Spinal cord (tissue), 10 donors: ENCODE data around the gene LRMDA. TPM values are rescaled to one million over a fixed set of nuclear protein-coding genes. Genes with fewer than 3 reads are reported as not detected.
A peak's percentile ranks its signal among the peaks of the same experiment; 100 is the strongest.

ENCODE experiments used
- DNase-seq, 6 donors: peaks; one replicate each; pipeline versions ENCODE4 v3.0.0 to v3.0.0-alpha.2; 2013 to 2015; ENCODE audit warnings: low spot score in 6 of 6, low read depth in 4 of 6
- H3K27ac ChIP-seq: one replicate; pipeline ENCODE4 v1.5.1; 2013; ENCODE audit warnings: low read depth, low read length, control low read depth
- H3K27me3 ChIP-seq: one replicate; pipeline ENCODE4 v1.6.1; 2013; ENCODE audit warnings: low read length; ENCODE audit not compliant: control insufficient read depth, insufficient read depth
- H3K36me3 ChIP-seq: one replicate; pipeline ENCODE4 v1.6.1; 2013; ENCODE audit warnings: low read length; ENCODE audit not compliant: control insufficient read depth, insufficient read depth
- H3K4me1 ChIP-seq: one replicate; pipeline ENCODE4 v1.6.1; 2013; ENCODE audit warnings: low read length; ENCODE audit not compliant: control insufficient read depth, insufficient read depth
- H3K4me3 ChIP-seq: one replicate; pipeline ENCODE4 v1.5.1; 2013; ENCODE audit warnings: low read depth, low read length, control low read depth
- H3K9me3 ChIP-seq: one replicate; pipeline ENCODE4 v1.6.1; 2013; ENCODE audit warnings: low read length; ENCODE audit not compliant: control insufficient read depth, insufficient read depth
- WGBS: methylation state at CpG from one replicate; pipeline ENCODE4 v1.1.5; 2013; ENCODE audit warnings: missing lambda C conversion rate; ENCODE audit not compliant: insufficient coverage; 5-methylcytosine and 5-hydroxymethylcytosine counted together
- polyA plus RNA-seq, 2 donors: library from polyadenylated mRNA; unstranded; fragments of 120-200 nt; gene quantifications; one replicate each; pipeline ENCODE4 v1.2.1, GENCODE V29; 2013; ENCODE audit not compliant: insufficient read length in 2 of 2
- total RNA-seq, 2 donors: library from RNA; depleted of rRNA in 1 of 2; stranded (reverse); fragments of 120-200 nt in 1 of 2; fragments of >200 nt in 1 of 2; gene quantifications; one replicate each; pipeline versions ENCODE4 v1.2.3 to v1.2.4, GENCODE V29; 2013 to 2014
- donor health status: healthy.

The LRMDA gene
- total and polyA plus RNA-seq, 4 donors, result 5.6 to 9.9 (median 7.2) TPM

DNA sequence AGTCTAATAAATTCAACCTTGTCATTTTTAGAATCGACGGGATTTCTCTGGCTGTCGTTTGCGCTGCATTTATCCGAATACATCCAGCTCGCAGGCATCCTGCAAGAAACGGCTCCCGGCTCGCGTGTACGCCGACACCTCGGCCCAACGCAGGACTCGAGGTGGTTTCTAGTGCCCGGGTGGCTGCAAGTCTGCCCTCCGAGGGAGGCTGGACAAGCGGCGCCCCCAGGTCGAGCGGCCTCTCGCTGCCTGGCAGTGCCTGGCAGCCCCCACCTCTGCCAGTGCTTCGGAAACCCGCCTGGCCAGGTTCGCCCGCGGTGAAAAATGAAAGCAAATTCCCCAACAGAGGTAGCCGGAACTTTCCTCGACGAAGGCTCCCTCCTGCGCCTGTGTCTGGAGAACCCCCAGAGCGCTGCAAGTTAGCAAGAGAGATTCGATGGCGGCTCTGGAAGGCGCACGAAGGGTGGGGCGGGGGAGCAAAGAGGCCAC lies 24.2 kb upstream of the LRMDA start:
- 31% methylated on average over 37 of the region's 37 CpGs for WGBS
- Histone ChIP-seq H3K4me3 (peak overlapping the region; percentile 88), H3K27ac (peak overlapping the region; percentile 91), H3K36me3 (peaks cover 8% of the 10 kb centered on the region), H3K4me1 (peaks cover 70% of the 10 kb centered on the region), H3K27me3 (peaks cover 64% of the 10 kb centered on the region), H3K9me3 (no peaks in the 10 kb centered on the region)
- peak in 3 of 6 donors; percentile 7 to 39 (median 11) for DNase-seq

DNA sequence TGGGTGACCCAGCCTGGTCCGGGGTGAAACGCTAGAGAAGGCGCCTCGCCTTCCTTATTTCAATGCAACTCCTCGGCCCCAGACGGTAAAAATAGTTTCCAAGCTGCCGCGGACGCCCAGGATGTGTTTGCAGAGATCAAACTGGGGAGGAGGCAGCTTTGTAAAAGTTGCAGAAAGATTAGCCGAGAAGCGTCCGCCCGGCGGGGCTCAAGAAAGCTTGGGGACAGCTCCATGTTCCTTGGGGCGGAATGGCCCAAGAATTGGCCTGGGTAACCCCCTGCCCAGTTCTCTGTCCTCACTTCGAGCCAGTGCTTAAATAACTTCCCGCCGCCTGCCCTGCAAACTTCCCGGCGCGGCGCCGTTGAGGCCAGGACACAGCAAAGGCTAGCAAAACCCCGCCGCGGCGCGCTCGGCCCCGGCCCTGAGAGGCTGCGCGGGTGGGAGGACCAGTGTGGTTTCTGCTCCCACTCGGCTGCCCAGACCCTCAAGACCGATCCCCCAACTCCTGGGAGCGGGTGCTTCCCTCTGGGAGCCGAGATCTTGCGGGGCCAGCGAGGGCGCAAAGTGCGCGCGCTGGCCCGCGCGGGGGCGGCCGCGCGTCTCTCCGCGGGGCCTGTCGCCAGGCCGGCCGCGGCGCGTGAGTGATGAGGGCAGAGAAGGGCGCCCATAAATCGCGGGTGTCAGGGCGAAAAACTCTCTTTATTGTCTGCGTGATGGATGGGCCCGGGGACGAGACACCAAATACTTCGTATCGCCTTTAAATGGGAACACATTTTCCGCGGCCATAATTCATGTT lies 23.5 kb upstream of the LRMDA start:
- H3K4me3 ChIP-seq, result peak overlapping the region; percentile 88
- 8% methylated on average over 60 of the region's 68 CpGs for WGBS
- H3K4me1 ChIP-seq, result peaks cover 65% of the 10 kb centered on the region
- H3K27ac ChIP-seq, result peak overlapping the region; percentile 91
- H3K36me3 ChIP-seq, result peaks cover 8% of the 10 kb centered on the region
- H3K27me3 ChIP-seq, result peaks cover 63% of the 10 kb centered on the region
- H3K9me3 ChIP-seq, result no peaks in the 10 kb centered on the region
- peak in 5 of 6 donors; percentile 17 to 78 (median 23) for DNase-seq

DNA sequence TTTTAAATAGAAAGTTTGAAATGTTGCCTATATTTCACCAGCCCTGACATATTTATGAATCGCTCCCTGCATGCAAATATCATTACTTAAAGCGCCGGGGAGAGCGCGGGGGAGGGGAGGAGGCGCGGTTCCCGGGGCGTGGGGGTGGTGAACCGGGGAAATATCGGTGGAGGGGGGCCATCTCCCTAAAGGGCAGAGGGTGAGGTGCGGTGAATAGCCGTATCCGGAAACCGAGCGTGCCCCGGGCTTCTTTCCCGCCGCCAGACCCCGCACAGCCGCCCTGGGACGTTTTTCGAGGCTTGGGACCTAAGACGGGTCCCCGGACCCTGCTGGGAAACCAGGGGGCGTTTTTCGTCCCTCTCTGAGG lies 22.9 kb upstream of the LRMDA start:
- Histone ChIP-seq H3K9me3 (no peaks in the 10 kb centered on the region), H3K27me3 (peaks cover 60% of the 10 kb centered on the region), H3K36me3 (peaks cover 8% of the 10 kb centered on the region), H3K4me3 (peak overlapping the region; percentile 88), H3K27ac (peak overlapping the region; percentile 91), H3K4me1 (peaks cover 60% of the 10 kb centered on the region)
- under 1% methylated on average over 19 of the region's 27 CpGs for WGBS
- peak in 1 of 6 donors; percentile 20 for DNase-seq

DNA sequence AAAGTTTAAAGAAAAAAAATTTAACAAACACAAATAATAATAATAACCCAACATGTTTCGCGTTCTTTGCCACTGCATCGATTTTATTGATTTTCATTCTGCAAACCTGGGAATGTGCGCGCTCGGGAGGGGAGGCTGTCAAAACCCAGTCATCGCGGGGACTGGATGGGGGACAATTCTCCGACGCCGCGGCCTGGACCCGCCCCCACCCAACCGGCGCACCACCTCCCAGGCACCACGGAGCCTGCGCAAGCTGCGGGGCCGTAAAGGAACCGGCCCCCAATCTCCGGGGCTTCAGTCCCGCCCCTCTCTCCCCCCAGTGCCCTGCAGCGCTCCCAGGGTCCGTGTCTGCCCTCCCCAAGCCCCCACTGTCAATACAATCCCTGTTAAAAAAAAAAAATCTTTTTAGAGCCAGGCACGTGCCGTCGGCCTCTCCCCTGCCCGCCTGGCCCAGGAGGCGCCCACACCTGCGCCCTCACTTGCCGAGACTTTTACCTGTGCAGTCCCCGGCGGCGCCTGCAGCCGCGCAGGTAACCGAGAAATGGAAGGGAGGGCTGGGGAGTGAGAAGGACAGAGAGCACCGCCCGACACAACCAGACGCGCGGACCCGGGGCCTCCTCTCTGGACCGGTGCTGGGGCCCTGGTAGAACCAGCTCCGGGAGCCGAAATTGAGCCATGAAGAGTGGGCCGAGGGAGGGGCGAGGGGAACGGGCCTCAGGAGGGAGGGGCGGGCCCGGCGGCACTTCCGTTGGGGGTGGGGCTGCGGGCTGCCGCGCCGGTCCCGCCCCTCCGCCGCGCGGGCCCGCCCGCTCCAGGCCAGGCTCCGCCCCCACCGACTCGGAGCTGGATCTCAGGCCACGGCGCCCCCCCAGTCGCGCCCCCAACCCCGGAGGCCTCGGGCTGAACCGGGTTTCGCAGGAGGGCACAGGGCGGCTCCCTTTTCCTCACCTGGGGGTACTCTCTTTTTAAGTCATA lies 22.2 kb upstream of the LRMDA start:
- WGBS, result 2% methylated on average over 67 of the region's 76 CpGs
- Histone ChIP-seq H3K36me3 (peaks cover 8% of the 10 kb centered on the region), H3K4me1 (peaks cover 52% of the 10 kb centered on the region), H3K9me3 (no peaks in the 10 kb centered on the region), H3K27me3 (peaks cover 52% of the 10 kb centered on the region), H3K27ac (peak overlapping the region; percentile 91), H3K4me3 (peak overlapping the region; percentile 88)
- DNase-seq, result peak in 5 of 6 donors; percentile 17 to 75 (median 39)

DNA sequence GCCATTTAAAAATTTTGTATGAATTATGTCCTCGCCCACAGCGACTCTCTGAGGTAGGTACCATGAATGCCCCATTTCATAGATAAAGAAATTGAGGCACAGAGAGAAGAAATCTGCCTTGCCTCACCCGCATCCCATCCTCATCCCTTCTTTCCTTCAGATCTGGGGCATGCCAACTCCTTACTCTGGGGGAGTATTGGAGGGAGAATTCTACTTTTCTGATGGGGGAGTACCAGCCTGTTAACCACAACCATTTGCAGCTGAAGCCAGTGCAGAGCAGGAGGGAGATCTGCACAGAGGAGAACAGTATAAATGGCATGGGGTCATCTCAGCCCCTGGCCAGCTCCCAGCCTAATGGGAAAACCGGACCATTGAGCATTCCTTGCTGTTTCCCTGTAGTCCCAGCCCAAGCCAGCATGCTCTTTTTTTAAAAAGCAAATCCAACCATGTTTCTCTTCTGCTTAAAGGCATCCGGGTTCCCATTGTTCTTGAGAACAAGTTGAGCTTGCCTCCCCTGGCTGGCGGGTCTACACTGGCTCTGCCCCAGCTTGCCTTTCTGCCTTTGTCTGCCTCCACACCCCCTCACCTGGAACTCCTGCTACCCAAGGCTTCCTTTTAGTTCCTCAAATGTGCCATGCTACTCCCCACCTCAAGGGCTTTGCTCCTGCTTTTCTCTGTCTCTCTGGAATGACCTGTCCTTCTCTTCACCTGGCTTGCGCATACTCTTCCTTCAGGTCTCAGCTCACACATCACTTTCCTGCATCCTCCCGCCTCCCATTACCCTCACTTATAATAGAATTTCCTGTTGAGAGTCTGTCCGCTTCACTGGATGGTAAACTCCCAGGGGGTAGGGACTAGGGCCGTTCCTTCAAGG lies 21.1 kb upstream of the LRMDA start:
- WGBS, result 42% methylated on average over 5 of the region's 10 CpGs
- H3K4me3 ChIP-seq, result no peak overlapping the region

DNA sequence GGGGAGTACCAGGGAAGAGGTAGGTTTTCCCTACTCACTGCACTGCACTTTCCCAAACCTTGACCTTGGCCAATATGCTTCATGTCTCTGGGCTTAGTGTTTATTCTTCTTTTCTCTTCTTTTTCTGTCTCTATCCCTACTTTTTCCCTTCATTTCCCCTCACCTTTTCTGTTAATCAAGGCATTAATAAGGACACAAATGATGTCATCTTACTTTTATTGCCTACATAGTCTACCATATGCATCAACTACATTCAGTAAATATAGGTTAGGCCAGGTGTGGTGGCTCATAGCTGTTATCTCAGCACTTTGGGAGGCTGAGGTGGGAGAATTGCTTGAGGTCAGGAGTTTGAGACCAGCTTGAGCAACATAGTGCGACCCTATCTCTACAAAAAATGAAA lies 16.9 kb upstream of the LRMDA start:
- Histone ChIP-seq H3K4me3 (no peak overlapping the region), H3K36me3 (no peaks in the 10 kb centered on the region), H3K27ac (no peak overlapping the region), H3K9me3 (no peaks in the 10 kb centered on the region), H3K27me3 (peaks cover 7% of the 10 kb centered on the region), H3K4me1 (peaks cover 4% of the 10 kb centered on the region)
- no CpG with 5 or more reads among the region's 1 CpG for WGBS
- no peak for DNase-seq

More for the DNA sequence above, 21.1 kb upstream of the LRMDA start:
- Histone ChIP-seq H3K4me1 (peaks cover 41% of the 10 kb centered on the region), H3K36me3 (peaks cover 8% of the 10 kb centered on the region), H3K27ac (no peak overlapping the region), H3K9me3 (no peaks in the 10 kb centered on the region), H3K27me3 (peaks cover 41% of the 10 kb centered on the region)
- peak in 1 of 6 donors; percentile 28 for DNase-seq

DNA sequence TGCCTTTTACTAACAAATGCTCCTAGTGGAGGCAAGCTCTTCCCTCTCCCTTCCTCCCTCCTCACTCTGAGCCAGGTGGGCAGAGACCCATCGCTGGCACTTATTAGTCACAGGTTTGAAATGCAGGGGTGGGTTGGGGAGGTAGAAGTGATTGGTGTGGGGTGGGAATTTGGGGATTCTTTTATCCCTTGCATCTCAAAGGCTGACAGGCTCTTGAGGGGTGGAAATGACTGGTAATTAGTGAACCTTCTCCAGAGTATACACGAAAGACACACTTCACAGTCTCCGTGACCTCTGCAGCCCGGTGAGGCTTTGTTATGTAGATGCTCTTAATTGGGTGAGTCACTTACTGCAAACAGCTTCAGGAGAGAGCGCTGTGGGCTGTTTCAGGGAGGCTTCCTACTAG lies 13.9 kb upstream of the LRMDA start:
- no CpG with 5 or more reads among the region's 5 CpGs for WGBS
- H3K4me1 ChIP-seq, result no peaks in the 10 kb centered on the region
- no peak overlapping the region for H3K4me3 ChIP-seq
- H3K27ac ChIP-seq, result no peak overlapping the region
- H3K27me3 ChIP-seq, result peaks cover 2% of the 10 kb centered on the region
- DNase-seq, result no peak
- no peaks in the 10 kb centered on the region for H3K36me3 ChIP-seq
- H3K9me3 ChIP-seq, result no peaks in the 10 kb centered on the region

DNA sequence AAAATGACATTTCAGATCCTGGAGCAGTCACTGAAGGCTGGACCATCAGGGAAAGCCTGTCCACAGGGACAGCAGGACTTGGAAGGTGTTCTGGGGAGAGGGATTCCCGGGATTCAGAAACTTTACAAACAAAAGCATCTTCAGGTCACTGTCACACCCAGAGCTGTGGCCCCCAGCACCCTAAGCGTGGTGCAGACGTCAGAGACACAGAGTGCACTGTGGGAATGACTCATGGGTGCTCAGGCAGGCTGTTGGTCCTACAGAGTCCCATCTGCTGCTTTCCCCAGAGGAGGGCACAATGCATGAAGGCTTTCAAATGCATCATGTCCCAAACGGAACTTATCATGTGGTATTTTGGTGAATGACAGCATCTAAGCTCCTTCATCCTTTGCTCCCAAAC lies 13.1 kb upstream of the LRMDA start:
- WGBS, result 72% methylated on average over 4 of the region's 4 CpGs

DNA sequence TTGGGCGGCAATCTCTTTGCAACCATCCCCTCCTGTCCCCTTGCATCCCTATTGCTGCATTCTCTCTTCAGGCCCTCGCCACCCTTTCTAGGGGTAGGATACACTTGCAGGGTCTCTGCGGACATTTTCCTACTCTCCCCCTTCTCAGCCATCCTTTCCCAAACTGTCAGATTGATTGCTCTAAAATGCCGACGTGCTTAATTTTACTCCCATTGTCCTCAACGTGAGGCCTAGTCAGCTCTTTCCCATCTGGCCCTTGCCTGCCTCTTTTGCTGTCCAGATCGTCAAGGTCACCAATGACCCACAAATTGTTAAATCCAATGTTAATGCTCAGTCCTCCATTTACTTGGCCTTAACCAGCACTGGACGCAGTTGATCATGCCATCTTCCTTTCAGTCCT lies 12.7 kb upstream of the LRMDA start:
- Histone ChIP-seq H3K27ac (no peak overlapping the region), H3K36me3 (no peaks in the 10 kb centered on the region), H3K9me3 (no peaks in the 10 kb centered on the region), H3K27me3 (no peaks in the 10 kb centered on the region), H3K4me1 (no peaks in the 10 kb centered on the region), H3K4me3 (no peak overlapping the region)
- WGBS, result 77% methylated on average over 7 of the region's 8 CpGs
- DNase-seq, result no peak

More for the DNA sequence above, 13.1 kb upstream of the LRMDA start:
- H3K9me3 ChIP-seq, result no peaks in the 10 kb centered on the region
- H3K27me3 ChIP-seq, result peaks cover 1% of the 10 kb centered on the region
- H3K4me1 ChIP-seq, result no peaks in the 10 kb centered on the region
- DNase-seq, result no peak
- no peaks in the 10 kb centered on the region for H3K36me3 ChIP-seq
- no peak overlapping the region for H3K4me3 ChIP-seq
- H3K27ac ChIP-seq, result no peak overlapping the region
